Mesenchymal stem cell (in vitro differentiated cells and primary cell): ENCODE data around the gene TOMM34.

Experiments
- DNase-seq: peaks from one replicate; pipeline ENCODE4 v3.0.0-alpha.2; 2013
- H2AFZ ChIP-seq: one replicate; pipeline ENCODE4 v1.6.1; 2013; ENCODE audit warnings: low read depth, mild to moderate bottlenecking, control low read depth, inconsistent platforms, low read length, moderate library complexity
- H2AK5ac ChIP-seq: 2 replicates; pipeline ENCODE4 v1.6.1; 2013; ENCODE audit warnings: low read length, moderate library complexity, mild to moderate bottlenecking, inconsistent platforms; ENCODE audit not compliant: severe bottlenecking
- H2BK120ac ChIP-seq: one replicate; pipeline ENCODE4 v1.6.1; 2013; ENCODE audit warnings: low read depth, mild to moderate bottlenecking, inconsistent platforms, low read length, moderate library complexity
- H2BK12ac ChIP-seq, 2 experiments: one replicate each; pipeline ENCODE4 v1.6.1; 2013; ENCODE audit warnings: inconsistent platforms in 2 of 2, low read length in 2 of 2, mild to moderate bottlenecking in 2 of 2, moderate library complexity in 2 of 2, control low read depth in 1 of 2
- H2BK15ac ChIP-seq: one replicate; pipeline ENCODE4 v1.6.1; 2013; ENCODE audit warnings: mild to moderate bottlenecking, low read depth, inconsistent platforms; ENCODE audit not compliant: poor library complexity, severe bottlenecking
- H2BK5ac ChIP-seq: 2 replicates; pipeline ENCODE4 v1.6.1; 2013; ENCODE audit warnings: low read depth, mild to moderate bottlenecking, low read length, control low read depth, inconsistent platforms; ENCODE audit not compliant: poor library complexity, severe bottlenecking
- H3K14ac ChIP-seq, 2 experiments: one replicate each; pipeline ENCODE4 v1.6.1; 2013; ENCODE audit warnings: inconsistent platforms in 2 of 2, low read length in 2 of 2, control low read depth in 1 of 2, mild to moderate bottlenecking in 1 of 2, moderate library complexity in 1 of 2
- H3K18ac ChIP-seq, 2 experiments: one replicate each; pipeline ENCODE4 v1.6.1; 2013; ENCODE audit warnings: inconsistent platforms in 2 of 2, low read length in 2 of 2, control low read depth in 1 of 2, low read depth in 1 of 2, mild to moderate bottlenecking in 1 of 2
- H3K23ac ChIP-seq, 2 experiments: one replicate each; pipeline ENCODE4 v1.6.1; 2013; ENCODE audit warnings: inconsistent platforms in 2 of 2, low read length in 2 of 2, mild to moderate bottlenecking in 2 of 2, moderate library complexity in 2 of 2, control low read depth in 1 of 2
- H3K27ac ChIP-seq: 2 replicates; pipeline ENCODE4 v1.5.1; 2013; ENCODE audit warnings: mild to moderate bottlenecking, moderate library complexity, low read length, control low read depth, inconsistent platforms; ENCODE audit not compliant: poor library complexity, severe bottlenecking
- H3K27me3 ChIP-seq, 2 experiments: 2 replicates each; pipeline versions ENCODE4 v1.6.1 to v1.7.0; 2013; ENCODE audit warnings: low read length in 2 of 2, mild to moderate bottlenecking in 2 of 2, moderate library complexity in 2 of 2, control low read depth in 1 of 2, inconsistent platforms in 1 of 2; ENCODE audit not compliant: control insufficient read depth in 1 of 2, insufficient read depth in 1 of 2
- H3K36me3 ChIP-seq, 2 experiments: 2 replicates each; pipeline versions ENCODE4 v1.6.1 to v1.7.0; 2013; ENCODE audit warnings: low read length in 2 of 2, control low read depth in 1 of 2, inconsistent platforms in 1 of 2, low read depth in 1 of 2, mild to moderate bottlenecking in 1 of 2; ENCODE audit not compliant: insufficient read depth in 2 of 2, control insufficient read depth in 1 of 2
- H3K4ac ChIP-seq, 2 experiments: one replicate each; pipeline ENCODE4 v1.6.1; 2013; ENCODE audit warnings: inconsistent platforms in 2 of 2, low read length in 2 of 2, mild to moderate bottlenecking in 2 of 2, moderate library complexity in 2 of 2, control low read depth in 1 of 2, low read depth in 1 of 2
- H3K4me1 ChIP-seq: 2 replicates; pipeline ENCODE4 v1.6.1; 2013; ENCODE audit warnings: low read depth, low read length, control low read depth; ENCODE audit not compliant: control insufficient read depth, insufficient read depth
- H3K4me2 ChIP-seq: 2 replicates; pipeline ENCODE4 v1.6.1; 2013; ENCODE audit warnings: low read length, mild to moderate bottlenecking, inconsistent platforms; ENCODE audit not compliant: poor library complexity, severe bottlenecking
- H3K4me3 ChIP-seq, 2 experiments: 2 replicates each; pipeline versions ENCODE4 v1.5.1 to v1.7.0; 2013; ENCODE audit warnings: low read length in 2 of 2, mild to moderate bottlenecking in 2 of 2, control low read depth in 1 of 2, low read depth in 1 of 2; ENCODE audit not compliant: insufficient read depth in 1 of 2
- H3K79me1 ChIP-seq: replicated peaks from 2 replicates; pipeline ENCODE4 v1.6.1; 2013; ENCODE audit warnings: mild to moderate bottlenecking, control low read depth, low read length, inconsistent platforms; ENCODE audit not compliant: poor library complexity, severe bottlenecking
- H3K9ac ChIP-seq: 2 replicates; pipeline ENCODE4 v1.7.0; 2013; ENCODE audit warnings: mild to moderate bottlenecking, low read length, moderate library complexity
- H3K9me3 ChIP-seq: 2 replicates; pipeline ENCODE4 v1.7.0; 2013; ENCODE audit warnings: mild to moderate bottlenecking, low read length; ENCODE audit not compliant: control insufficient read depth
- H4K8ac ChIP-seq: one replicate; pipeline ENCODE4 v1.6.1; 2013; ENCODE audit warnings: inconsistent platforms, mild to moderate bottlenecking, low read length, moderate library complexity
- H4K91ac ChIP-seq: one replicate; pipeline ENCODE4 v1.6.1; 2013; ENCODE audit warnings: mild to moderate bottlenecking, low read length, inconsistent platforms
- WGBS: methylation state at CpG from one replicate; pipeline ENCODE4 v1.1.7; 2013; ENCODE audit warnings: mixed read lengths; 5-methylcytosine and 5-hydroxymethylcytosine counted together

Gene TOMM34

GRCh38 chr20:44959082-44959637, 1.0 kb downstream of the TOMM34 start:
- WGBS, result 36% methylated on average over 8 of the region's 8 CpGs

DNA sequence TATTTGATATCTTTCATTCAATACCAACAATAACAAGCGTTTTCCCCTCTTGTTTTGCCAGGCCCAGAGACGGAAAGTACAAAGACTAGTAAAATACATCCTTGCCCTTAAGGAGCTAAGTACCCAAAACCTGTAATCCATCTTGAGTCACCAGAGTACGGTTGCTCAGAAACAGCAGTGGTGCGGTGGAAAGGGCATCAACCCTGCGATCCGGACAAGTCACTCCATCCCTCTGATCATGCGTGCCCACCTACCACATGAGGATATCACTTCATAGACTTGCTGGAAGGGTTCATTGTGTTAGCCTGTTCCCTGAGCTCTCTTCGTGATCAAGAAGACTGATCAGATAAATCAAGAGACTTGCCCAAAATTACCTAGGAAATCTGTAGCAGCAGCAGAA, 1.9 kb downstream of the TOMM34 start:
- no peak for DNase-seq
- H2BK120ac ChIP-seq, result no peak overlapping the region

More at GRCh38 chr20:44959082-44959637, 1.0 kb downstream of the TOMM34 start:
- Histone ChIP-seq H3K27me3 (no peaks in the 10 kb centered on the region), H2AFZ (no peak overlapping the region), H2BK12ac (no peak overlapping the region), H4K91ac (no peak overlapping the region), H3K14ac (no peak overlapping the region), H3K4me3 (peak overlapping the region; percentile 28 to 81), H2BK5ac (no peak overlapping the region), H4K8ac (no peak overlapping the region), H2AK5ac (no peak overlapping the region), H3K4me2 (peak overlapping the region; percentile 79), H2BK15ac (no peak overlapping the region), H3K79me1 (peaks cover 26% of the 10 kb centered on the region), H3K4me1 (peaks cover 4% of the 10 kb centered on the region), H2BK120ac (no peak overlapping the region), H3K36me3 (peaks cover 15 to 31% of the 10 kb centered on the region in 2 experiments), H3K9ac (peak overlapping the region; percentile 80), H3K4ac (no peak overlapping the region), H3K23ac (no peak overlapping the region), H3K18ac (no peak overlapping the region), H3K9me3 (no peaks in the 10 kb centered on the region), H3K27ac (no peak overlapping the region)
- peak; percentile 32 for DNase-seq

GRCh38 chr20:44956410-44956809, 3.8 kb downstream of the TOMM34 start:
- Histone ChIP-seq H2AK5ac (no peak overlapping the region), H2BK12ac (no peak overlapping the region), H3K79me1 (peaks cover 38% of the 10 kb centered on the region), H2BK15ac (no peak overlapping the region), H3K27ac (no peak overlapping the region), H4K91ac (no peak overlapping the region), H4K8ac (no peak overlapping the region), H3K9ac (no peak overlapping the region), H3K23ac (no peak overlapping the region), H3K4me3 (no peak overlapping the region), H3K4ac (no peak overlapping the region), H3K9me3 (no peaks in the 10 kb centered on the region), H2AFZ (no peak overlapping the region), H2BK5ac (no peak overlapping the region), H3K4me1 (peaks cover 2% of the 10 kb centered on the region), H2BK120ac (no peak overlapping the region), H3K14ac (no peak overlapping the region), H3K18ac (no peak overlapping the region), H3K4me2 (no peak overlapping the region), H3K36me3 (peaks cover 29 to 58% of the 10 kb centered on the region in 2 experiments), H3K27me3 (no peaks in the 10 kb centered on the region)
- DNase-seq, result no peak
- 95% methylated on average over 3 of the region's 3 CpGs for WGBS

More for the DNA sequence above, 1.9 kb downstream of the TOMM34 start:
- Histone ChIP-seq H3K27ac (no peak overlapping the region), H2BK15ac (no peak overlapping the region), H2BK5ac (no peak overlapping the region), H3K79me1 (peaks cover 26% of the 10 kb centered on the region), H3K14ac (no peak overlapping the region), H2AK5ac (no peak overlapping the region), H3K4ac (no peak overlapping the region), H3K9ac (no peak overlapping the region), H3K4me3 (peak overlapping the region in 1 of 2 experiments; percentile 81), H3K23ac (no peak overlapping the region), H3K27me3 (no peaks in the 10 kb centered on the region), H3K36me3 (peaks cover 20 to 40% of the 10 kb centered on the region in 2 experiments), H2AFZ (no peak overlapping the region), H2BK12ac (no peak overlapping the region), H3K4me1 (peaks cover 4% of the 10 kb centered on the region), H4K91ac (no peak overlapping the region), H3K9me3 (no peaks in the 10 kb centered on the region), H3K18ac (no peak overlapping the region), H3K4me2 (no peak overlapping the region), H4K8ac (no peak overlapping the region)
- WGBS, result 95% methylated on average over 8 of the region's 8 CpGs

- Histone ChIP-seq H3K36me3 (peaks cover 37 to 70% of the 10 kb centered on the region in 2 experiments), H3K18ac (no peak overlapping the region), H3K23ac (no peak overlapping the region), H2AK5ac (no peak overlapping the region), H4K91ac (peak overlapping the region; percentile 32), H3K4me3 (no peak overlapping the region), H2BK15ac (no peak overlapping the region), H2BK5ac (no peak overlapping the region), H3K4me2 (no peak overlapping the region), H2BK120ac (no peak overlapping the region), H4K8ac (no peak overlapping the region), H3K9me3 (no peaks in the 10 kb centered on the region), H3K79me1 (peaks cover 38% of the 10 kb centered on the region), H3K27me3 (no peaks in the 10 kb centered on the region), H3K4me1 (peaks cover 2% of the 10 kb centered on the region), H3K9ac (no peak overlapping the region), H3K27ac (no peak overlapping the region), H3K4ac (no peak overlapping the region), H3K14ac (no peak overlapping the region), H2AFZ (no peak overlapping the region), H2BK12ac (no peak overlapping the region)
- 78% methylated on average over 2 of the region's 4 CpGs for WGBS
- no peak for DNase-seq
Observed at GRCh38 chr20:44955270-44955669, 4.9 kb downstream of the TOMM34 start.
